A549 (cell line): ENCODE measurements around the gene ZNF256.

ENCODE experiments used
- BHLHE40 ChIP-seq: IDR thresholded peaks from 2 replicates; pipeline ENCODE4 v1.6.1; 2012; ENCODE audit warnings: low read depth, low read length, inconsistent platforms
- EP300 ChIP-seq, 2 experiments: fragments of >200 bp; sonication (Bioruptor Twin); formaldehyde crosslinking; IDR thresholded peaks; 2 replicates in 1 of 2; 3 replicates in 1 of 2; pipeline ENCODE4 v1.6.1; 2016 to 2017
- HOXB13 ChIP-seq: fragments of 250-450 bp; sonication (Bioruptor Pico); IDR thresholded peaks from 2 replicates; pipeline ENCODE4 v1.5.0; 2020; ENCODE audit warnings: low read depth, mild to moderate bottlenecking, moderate library complexity
- MYC ChIP-seq: IDR thresholded peaks from 2 replicates; pipeline ENCODE4 v1.6.1; 2012; ENCODE audit warnings: mild to moderate bottlenecking, inconsistent platforms, low read length, improper control_type of control experiment, borderline replicate concordance
- POLR2A ChIP-seq: IDR thresholded peaks from 2 replicates; pipeline ENCODE4 v1.6.1; 2012; ENCODE audit warnings: mild to moderate bottlenecking, low read length
- TF ChIP-seq, protein P1 (sequence below): fragments of >200 bp; sonication (Bioruptor Twin); formaldehyde crosslinking; IDR thresholded peaks from 3 replicates; pipeline ENCODE4 v1.5.1; 2016
- TF ChIP-seq, protein P2 (sequence below): fragments of 200-600 bp; sonication (generic); IDR thresholded peaks from 2 replicates; pipeline ENCODE4 v1.6.1; 2016; ENCODE audit warnings: antibody characterized with exemption, mild to moderate bottlenecking, moderate library complexity
- TF ChIP-seq, protein P3 (sequence below): fragments of 150-350 bp; IDR thresholded peaks from 2 replicates; pipeline ENCODE4 v1.6.1; 2014; ENCODE audit warnings: low read depth, mild to moderate bottlenecking, low read length

DNA sequence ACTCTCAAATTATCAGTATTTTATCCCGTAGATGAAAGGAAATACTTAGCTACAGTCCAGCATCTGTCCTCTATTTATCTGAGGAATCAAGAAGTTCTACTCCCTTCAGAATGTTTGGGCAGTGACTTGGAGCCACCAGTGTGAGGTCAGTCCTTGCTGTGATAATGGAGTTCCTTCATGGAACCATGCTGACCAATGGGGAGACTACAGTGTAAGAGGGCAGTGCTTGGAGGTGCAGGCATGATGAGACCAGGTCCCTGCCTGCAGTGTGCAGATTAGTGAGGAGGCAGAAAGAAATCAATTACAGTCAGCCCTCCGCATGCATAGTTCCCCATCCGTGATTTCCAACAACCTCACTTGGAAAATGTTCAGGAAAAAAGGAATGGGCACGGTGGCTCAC, 26.9 kb upstream of the ZNF256 start, which contains the start of gene C19orf18:
- TF ChIP-seq, protein P1, sequence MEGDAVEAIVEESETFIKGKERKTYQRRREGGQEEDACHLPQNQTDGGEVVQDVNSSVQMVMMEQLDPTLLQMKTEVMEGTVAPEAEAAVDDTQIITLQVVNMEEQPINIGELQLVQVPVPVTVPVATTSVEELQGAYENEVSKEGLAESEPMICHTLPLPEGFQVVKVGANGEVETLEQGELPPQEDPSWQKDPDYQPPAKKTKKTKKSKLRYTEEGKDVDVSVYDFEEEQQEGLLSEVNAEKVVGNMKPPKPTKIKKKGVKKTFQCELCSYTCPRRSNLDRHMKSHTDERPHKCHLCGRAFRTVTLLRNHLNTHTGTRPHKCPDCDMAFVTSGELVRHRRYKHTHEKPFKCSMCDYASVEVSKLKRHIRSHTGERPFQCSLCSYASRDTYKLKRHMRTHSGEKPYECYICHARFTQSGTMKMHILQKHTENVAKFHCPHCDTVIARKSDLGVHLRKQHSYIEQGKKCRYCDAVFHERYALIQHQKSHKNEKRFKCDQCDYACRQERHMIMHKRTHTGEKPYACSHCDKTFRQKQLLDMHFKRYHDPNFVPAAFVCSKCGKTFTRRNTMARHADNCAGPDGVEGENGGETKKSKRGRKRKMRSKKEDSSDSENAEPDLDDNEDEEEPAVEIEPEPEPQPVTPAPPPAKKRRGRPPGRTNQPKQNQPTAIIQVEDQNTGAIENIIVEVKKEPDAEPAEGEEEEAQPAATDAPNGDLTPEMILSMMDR, result no peak
- TF ChIP-seq POLR2A (no peak), BHLHE40 (no peak), HOXB13 (CRISPR knock-in tag) (no peak), MYC (no peak), EP300 (IDR thresholded peaks at IDR 0.05) (no peak)
- TF ChIP-seq, protein P2, sequence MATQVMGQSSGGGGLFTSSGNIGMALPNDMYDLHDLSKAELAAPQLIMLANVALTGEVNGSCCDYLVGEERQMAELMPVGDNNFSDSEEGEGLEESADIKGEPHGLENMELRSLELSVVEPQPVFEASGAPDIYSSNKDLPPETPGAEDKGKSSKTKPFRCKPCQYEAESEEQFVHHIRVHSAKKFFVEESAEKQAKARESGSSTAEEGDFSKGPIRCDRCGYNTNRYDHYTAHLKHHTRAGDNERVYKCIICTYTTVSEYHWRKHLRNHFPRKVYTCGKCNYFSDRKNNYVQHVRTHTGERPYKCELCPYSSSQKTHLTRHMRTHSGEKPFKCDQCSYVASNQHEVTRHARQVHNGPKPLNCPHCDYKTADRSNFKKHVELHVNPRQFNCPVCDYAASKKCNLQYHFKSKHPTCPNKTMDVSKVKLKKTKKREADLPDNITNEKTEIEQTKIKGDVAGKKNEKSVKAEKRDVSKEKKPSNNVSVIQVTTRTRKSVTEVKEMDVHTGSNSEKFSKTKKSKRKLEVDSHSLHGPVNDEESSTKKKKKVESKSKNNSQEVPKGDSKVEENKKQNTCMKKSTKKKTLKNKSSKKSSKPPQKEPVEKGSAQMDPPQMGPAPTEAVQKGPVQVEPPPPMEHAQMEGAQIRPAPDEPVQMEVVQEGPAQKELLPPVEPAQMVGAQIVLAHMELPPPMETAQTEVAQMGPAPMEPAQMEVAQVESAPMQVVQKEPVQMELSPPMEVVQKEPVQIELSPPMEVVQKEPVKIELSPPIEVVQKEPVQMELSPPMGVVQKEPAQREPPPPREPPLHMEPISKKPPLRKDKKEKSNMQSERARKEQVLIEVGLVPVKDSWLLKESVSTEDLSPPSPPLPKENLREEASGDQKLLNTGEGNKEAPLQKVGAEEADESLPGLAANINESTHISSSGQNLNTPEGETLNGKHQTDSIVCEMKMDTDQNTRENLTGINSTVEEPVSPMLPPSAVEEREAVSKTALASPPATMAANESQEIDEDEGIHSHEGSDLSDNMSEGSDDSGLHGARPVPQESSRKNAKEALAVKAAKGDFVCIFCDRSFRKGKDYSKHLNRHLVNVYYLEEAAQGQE, result no peak
- TF ChIP-seq, protein P3, sequence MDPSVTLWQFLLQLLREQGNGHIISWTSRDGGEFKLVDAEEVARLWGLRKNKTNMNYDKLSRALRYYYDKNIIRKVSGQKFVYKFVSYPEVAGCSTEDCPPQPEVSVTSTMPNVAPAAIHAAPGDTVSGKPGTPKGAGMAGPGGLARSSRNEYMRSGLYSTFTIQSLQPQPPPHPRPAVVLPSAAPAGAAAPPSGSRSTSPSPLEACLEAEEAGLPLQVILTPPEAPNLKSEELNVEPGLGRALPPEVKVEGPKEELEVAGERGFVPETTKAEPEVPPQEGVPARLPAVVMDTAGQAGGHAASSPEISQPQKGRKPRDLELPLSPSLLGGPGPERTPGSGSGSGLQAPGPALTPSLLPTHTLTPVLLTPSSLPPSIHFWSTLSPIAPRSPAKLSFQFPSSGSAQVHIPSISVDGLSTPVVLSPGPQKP, result no peak
